ENCODE measurements around the gene FARP1. TPM values are rescaled to one million over a fixed set of nuclear protein-coding genes. Genes with fewer than 3 reads are reported as not detected.

Gene FARP1
- total and polyA plus RNA-seq, 2 of the 13 experiments (the other 11 are each of a cell fraction or from before 2014, with no cell fraction given) = 70.6 to 126 TPM

DNA sequence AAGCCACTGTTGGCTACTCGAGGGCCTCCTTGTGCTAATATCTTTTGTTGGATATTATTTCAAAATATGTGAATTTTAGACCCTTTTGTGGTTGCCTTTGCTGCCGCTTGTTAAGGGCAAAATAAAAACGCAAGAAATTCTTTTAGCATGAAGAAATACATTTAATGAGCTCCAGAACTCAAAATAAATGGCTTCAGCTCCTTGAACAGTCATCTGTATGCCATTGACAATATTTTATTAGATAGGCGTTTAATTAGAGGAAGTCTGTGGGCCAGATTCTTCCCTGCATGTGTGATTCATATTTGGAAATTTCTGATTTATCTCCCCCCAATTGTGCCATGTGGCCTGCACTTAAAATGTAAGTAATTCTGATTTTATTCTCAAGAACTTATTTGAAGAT is 256.9 kb downstream of the FARP1 start:
- DNase-seq (ENCODE audit: low spot score) (no peak), FAIRE-seq (no peak), ATAC-seq (no peak)
- in situ Hi-C loops (cut with HindIII; ENCODE audit: extremely low pct_ligation_motif_present, low pct_unique_long_range_greater_than_20kb) = no loop called here
- H3K27me3 ChIP-seq (ENCODE audit: control insufficient read depth in 1 of 2, insufficient read depth in 2 of 2, low read length in 2 of 2) = no peaks in the 10 kb centered on the region
- POLR2A ChIA-PET = no interaction called here
- peaks cover 24 to 73% of the 10 kb centered on the region in 2 experiments for H3K36me3 ChIP-seq (replicated peaks in 1 of 2; ENCODE audit: control insufficient read depth in 1 of 2, insufficient read depth in 2 of 2, low read length in 2 of 2)
- intact Hi-C loops (cut with micrococcal nuclease; ENCODE audit: unreplicated experiment) = loop anchor here (10.0 kb wide), 1 partner anchor 255 kb away; the partner anchor contains the start of gene FARP1
- WGBS (ENCODE audit: low lambda C conversion rate) = 98% methylated on average over 4 of the region's 4 CpGs
- peaks cover 21% of the 10 kb centered on the region for H3K4me1 ChIP-seq (ENCODE audit: insufficient read depth, low read length)
- H3K4me3 ChIP-seq (replicated peaks in 1 of 3; ENCODE audit: insufficient read depth in 1 of 3, low read depth in 2 of 3, low read length in 3 of 3) = no peak overlapping the region
- BruUV-seq (replicated peaks) = no TSS peak
- H3K9ac ChIP-seq (ENCODE audit: insufficient read depth, low read depth, low read length) = no peak overlapping the region
- TF ChIP-seq ZNF232 (CRISPR knock-in tag; IDR thresholded peaks at IDR 0.05; ENCODE audit: borderline replicate concordance) (no peak), ZNF761 (CRISPR knock-in tag; conservative IDR thresholded peaks at IDR 0.05) (no peak), CBX1 (IDR thresholded peaks at IDR 0.05; ENCODE audit: low read depth) (no peak), MEIS1 (CRISPR knock-in tag; IDR thresholded peaks at IDR 0.05; ENCODE audit: borderline replicate concordance) (no peak), ZNF292 (CRISPR knock-in tag; IDR thresholded peaks at IDR 0.05; ENCODE audit: borderline replicate concordance, low read depth) (no peak), ERF (CRISPR knock-in tag; IDR thresholded peaks at IDR 0.05) (no peak), ZNF772 (CRISPR knock-in tag; IDR thresholded peaks at IDR 0.05) (no peak), ZFP41 (CRISPR knock-in tag; IDR thresholded peaks at IDR 0.05; ENCODE audit: borderline replicate concordance) (no peak), SALL2 (CRISPR knock-in tag; IDR thresholded peaks at IDR 0.05) (no peak), ZNF629 (CRISPR knock-in tag; conservative IDR thresholded peaks at IDR 0.05) (no peak), KDM5A (IDR thresholded peaks at IDR 0.05; ENCODE audit: borderline replicate concordance, low read length) (no peak), DMAP1 (CRISPR knock-in tag; IDR thresholded peaks at IDR 0.05) (no peak), AGO2 (optimal IDR thresholded peaks at IDR 0.05; ENCODE audit: low read depth, low read length) (no peak), HNF4G (IDR thresholded peaks at IDR 0.05; ENCODE audit: borderline replicate concordance, low read depth, low read length) (no peak), HNF4G (CRISPR knock-in tag; IDR thresholded peaks at IDR 0.05; ENCODE audit: borderline replicate concordance, low read depth) (no peak), ARHGAP35 (CRISPR knock-in tag; IDR thresholded peaks at IDR 0.05; ENCODE audit: borderline replicate concordance) (no peak), TP53 (CRISPR knock-in tag; conservative IDR thresholded peaks at IDR 0.05) (no peak)
- TF ChIP-seq, protein P1, sequence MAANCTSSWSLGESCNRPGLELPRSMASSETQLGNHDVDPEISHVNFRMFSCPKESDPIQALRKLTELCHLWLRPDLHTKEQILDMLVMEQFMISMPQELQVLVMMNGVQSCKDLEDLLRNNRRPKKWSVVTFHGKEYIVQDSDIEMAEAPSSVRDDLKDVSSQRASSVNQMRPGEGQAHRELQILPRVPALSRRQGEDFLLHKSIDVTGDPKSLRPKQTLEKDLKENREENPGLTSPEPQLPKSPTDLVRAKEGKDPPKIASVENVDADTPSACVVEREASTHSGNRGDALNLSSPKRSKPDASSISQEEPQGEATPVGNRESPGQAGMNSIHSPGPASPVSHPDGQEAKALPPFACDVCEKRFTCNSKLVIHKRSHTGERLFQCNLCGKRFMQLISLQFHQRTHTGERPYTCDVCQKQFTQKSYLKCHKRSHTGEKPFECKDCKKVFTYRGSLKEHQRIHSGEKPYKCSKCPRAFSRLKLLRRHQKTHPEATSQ (CRISPR knock-in tag; IDR thresholded peaks at IDR 0.05; ENCODE audit: borderline replicate concordance) = no peak
- TF ChIP-seq, protein P2, sequence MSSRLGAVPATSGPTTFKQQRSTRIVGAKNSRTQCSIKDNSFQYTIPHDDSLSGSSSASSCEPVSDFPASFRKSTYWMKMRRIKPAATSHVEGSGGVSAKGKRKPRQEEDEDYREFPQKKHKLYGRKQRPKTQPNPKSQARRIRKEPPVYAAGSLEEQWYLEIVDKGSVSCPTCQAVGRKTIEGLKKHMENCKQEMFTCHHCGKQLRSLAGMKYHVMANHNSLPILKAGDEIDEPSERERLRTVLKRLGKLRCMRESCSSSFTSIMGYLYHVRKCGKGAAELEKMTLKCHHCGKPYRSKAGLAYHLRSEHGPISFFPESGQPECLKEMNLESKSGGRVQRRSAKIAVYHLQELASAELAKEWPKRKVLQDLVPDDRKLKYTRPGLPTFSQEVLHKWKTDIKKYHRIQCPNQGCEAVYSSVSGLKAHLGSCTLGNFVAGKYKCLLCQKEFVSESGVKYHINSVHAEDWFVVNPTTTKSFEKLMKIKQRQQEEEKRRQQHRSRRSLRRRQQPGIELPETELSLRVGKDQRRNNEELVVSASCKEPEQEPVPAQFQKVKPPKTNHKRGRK (CRISPR knock-in tag; IDR thresholded peaks at IDR 0.05) = no peak
- TF ChIP-seq, protein P3, sequence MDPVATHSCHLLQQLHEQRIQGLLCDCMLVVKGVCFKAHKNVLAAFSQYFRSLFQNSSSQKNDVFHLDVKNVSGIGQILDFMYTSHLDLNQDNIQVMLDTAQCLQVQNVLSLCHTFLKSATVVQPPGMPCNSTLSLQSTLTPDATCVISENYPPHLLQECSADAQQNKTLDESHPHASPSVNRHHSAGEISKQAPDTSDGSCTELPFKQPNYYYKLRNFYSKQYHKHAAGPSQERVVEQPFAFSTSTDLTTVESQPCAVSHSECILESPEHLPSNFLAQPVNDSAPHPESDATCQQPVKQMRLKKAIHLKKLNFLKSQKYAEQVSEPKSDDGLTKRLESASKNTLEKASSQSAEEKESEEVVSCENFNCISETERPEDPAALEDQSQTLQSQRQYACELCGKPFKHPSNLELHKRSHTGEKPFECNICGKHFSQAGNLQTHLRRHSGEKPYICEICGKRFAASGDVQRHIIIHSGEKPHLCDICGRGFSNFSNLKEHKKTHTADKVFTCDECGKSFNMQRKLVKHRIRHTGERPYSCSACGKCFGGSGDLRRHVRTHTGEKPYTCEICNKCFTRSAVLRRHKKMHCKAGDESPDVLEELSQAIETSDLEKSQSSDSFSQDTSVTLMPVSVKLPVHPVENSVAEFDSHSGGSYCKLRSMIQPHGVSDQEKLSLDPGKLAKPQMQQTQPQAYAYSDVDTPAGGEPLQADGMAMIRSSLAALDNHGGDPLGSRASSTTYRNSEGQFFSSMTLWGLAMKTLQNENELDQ (CRISPR knock-in tag; IDR thresholded peaks at IDR 0.05; ENCODE audit: borderline replicate concordance) = no peak
- TF ChIP-seq, protein P4, sequence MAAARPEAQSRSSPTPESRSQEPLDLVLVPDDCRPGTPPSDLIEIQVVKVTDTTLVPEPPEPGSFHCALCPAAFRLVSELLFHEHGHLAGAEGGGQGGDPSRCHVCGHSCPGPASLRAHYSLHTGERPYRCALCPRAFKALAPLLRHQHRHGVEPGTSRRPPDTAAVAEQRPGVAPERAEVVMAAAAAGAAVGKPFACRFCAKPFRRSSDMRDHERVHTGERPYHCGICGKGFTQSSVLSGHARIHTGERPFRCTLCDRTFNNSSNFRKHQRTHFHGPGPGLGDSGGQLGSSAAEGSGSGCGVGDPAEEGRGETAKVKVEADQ (CRISPR knock-in tag; IDR thresholded peaks at IDR 0.05; ENCODE audit: borderline replicate concordance) = no peak
- CTCF ChIA-PET (ENCODE audit: low intra/inter-chr PET ratio, low total read pairs) = no interaction called here
- H3K9me3 ChIP-seq (ENCODE audit: low read length) = no peaks in the 10 kb centered on the region
- no peak overlapping the region for H3K4me2 ChIP-seq (ENCODE audit: low read depth, low read length)
- peaks cover 4% of the 10 kb centered on the region; the same call in 1 of the 2 replicates for H4K20me1 ChIP-seq (ENCODE audit: insufficient read depth, low read length)
- H2AFZ ChIP-seq (ENCODE audit: low read length) = no peak overlapping the region
- H3K27ac ChIP-seq (ENCODE audit: extremely low read length, insufficient read depth, low read length) = no peak overlapping the region
- H3K79me2 ChIP-seq (ENCODE audit: insufficient read depth, low read length) = no peaks in the 10 kb centered on the region

Data from HepG2 (cell line).